Keratinocyte (primary cell): ENCODE results near the gene GALNT13.

Source experiments
- CTCF ChIP-seq, 3 experiments: IDR thresholded peaks in 1 of 3; conservative IDR thresholded peaks in 1 of 3; optimal IDR thresholded peaks in 1 of 3; 2 replicates in 2 of 3; 3 replicates in 1 of 3; pipeline versions ENCODE3 to v1.5.1; 2011; ENCODE audit warnings: low read length in 3 of 3, mild to moderate bottlenecking in 3 of 3, moderate library complexity in 2 of 3, control low read depth in 1 of 3, inconsistent platforms in 1 of 3; ENCODE audit not compliant: insufficient read depth in 2 of 3; ENCODE audit errors: extremely low read depth in 1 of 3
- EZH2 ChIP-seq: IDR thresholded peaks from one replicate; pipeline ENCODE4 v1.6.1; 2012; ENCODE audit warnings: inconsistent platforms, mild to moderate bottlenecking, low read length, moderate library complexity

- TF ChIP-seq CTCF (optimal IDR thresholded peaks at IDR 0.05 in 1 of 3, IDR thresholded peaks at IDR 0.05 in 1 of 3, conservative IDR thresholded peaks at IDR 0.05 in 1 of 3; ENCODE audit: extremely low read depth in 1 of 3, insufficient read depth in 2 of 3, low read length in 3 of 3): no peak
- no peak for TF ChIP-seq EZH2
These were observed 259.1 kb downstream of the GALNT13 start for GRCh38 chr2:154130821-154131220.
